ENCODE measurements around the gene MYRF. TPM values are rescaled to one million over a fixed set of nuclear protein-coding genes. Genes with fewer than 3 reads are reported as not detected.

Gene MYRF
- total RNA-seq, 1 donor from 2014 or later: 0.20 TPM

DNA sequence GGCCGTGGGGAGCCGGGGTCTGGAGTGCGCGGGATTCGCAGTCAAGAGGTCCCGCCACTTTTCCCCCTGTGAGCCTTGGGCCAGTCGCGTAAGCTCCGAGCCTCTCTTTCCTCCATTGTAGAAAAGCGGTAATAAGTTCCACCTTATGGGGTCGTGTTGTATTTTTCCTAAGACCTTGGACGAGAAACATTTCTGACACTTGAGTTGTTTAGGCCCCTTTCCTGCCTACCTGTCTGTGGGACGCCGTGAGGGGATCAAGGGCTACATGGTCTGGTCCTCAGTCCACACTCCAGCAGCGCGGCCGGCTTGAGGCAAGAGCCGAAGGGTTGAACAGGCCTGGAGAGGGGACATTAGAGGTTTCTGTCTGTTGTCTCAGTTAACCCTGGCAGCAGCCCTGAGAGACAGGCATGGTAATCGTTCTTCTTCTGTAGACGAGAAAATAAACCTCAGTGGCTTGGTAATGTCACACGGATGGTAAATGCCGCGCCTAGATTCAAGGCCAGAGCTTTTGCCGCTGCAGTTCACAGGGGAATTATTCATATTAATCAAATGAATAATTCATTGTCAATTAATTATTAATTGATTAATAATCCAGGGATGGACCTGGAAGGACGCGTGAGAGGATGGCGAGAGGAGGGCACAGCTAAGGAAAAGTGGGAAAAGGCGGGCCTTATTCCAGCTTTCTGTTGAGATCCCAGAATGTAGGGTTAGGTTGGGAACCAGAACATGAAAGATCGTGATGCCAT, 40.8 kb downstream of the MYRF start:
- DNase-seq (ENCODE audit: low read depth in 2 of 2): no peak

DNA sequence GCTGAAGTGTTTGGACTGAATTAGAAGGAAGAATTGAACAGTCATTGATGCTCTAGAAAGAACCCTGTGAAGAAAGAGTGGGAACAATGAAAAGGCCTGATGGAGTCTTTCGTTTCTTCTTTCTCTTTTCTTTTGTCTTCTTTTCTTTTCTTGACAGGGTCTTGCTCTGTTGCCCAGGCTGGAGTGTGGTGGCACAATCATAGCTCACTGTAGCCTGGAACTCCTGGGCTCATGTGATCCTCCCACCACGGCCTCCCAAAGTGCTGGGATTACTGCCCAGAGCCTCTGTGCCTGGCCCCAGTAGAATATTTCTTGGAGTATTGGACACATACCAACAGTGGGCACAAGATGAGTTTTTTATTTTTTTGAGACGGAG, 41.4 kb downstream of the MYRF start:
- no peak for DNase-seq (ENCODE audit: low read depth in 2 of 2)

GRCh38 chr11:61794579-61794978, 42.1 kb downstream of the MYRF start:
- no peak for DNase-seq (ENCODE audit: low read depth in 2 of 2)

DNA sequence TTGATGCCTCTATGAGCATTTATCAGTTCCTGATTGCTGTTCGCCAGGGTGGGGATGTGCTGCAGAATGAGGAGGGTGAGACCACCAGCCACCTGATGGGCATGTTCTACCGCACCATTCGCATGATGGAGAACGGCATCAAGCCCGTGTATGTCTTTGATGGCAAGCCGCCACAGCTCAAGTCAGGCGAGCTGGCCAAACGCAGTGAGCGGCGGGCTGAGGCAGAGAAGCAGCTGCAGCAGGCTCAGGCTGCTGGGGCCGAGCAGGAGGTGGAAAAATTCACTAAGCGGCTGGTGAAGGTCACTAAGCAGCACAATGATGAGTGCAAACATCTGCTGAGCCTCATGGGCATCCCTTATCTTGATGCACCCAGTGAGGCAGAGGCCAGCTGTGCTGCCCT, 43.0 kb downstream of the MYRF start:
- DNase-seq (ENCODE audit: low read depth in 2 of 2): no peak

DNA sequence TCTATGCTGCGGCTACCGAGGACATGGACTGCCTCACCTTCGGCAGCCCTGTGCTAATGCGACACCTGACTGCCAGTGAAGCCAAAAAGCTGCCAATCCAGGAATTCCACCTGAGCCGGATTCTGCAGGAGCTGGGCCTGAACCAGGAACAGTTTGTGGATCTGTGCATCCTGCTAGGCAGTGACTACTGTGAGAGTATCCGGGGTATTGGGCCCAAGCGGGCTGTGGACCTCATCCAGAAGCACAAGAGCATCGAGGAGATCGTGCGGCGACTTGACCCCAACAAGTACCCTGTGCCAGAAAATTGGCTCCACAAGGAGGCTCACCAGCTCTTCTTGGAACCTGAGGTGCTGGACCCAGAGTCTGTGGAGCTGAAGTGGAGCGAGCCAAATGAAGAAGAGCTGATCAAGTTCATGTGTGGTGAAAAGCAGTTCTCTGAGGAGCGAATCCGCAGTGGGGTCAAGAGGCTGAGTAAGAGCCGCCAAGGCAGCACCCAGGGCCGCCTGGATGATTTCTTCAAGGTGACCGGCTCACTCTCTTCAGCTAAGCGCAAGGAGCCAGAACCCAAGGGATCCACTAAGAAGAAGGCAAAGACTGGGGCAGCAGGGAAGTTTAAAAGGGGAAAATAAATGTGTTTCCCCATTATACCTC, 43.6 kb downstream of the MYRF start:
- no peak for DNase-seq (ENCODE audit: low read depth in 2 of 2)

- DNase-seq (ENCODE audit: low read depth in 2 of 2): peak; percentile 89 to 92
Measured at GRCh38 chr11:61797263-61797944, 45.0 kb downstream of the MYRF start.

GRCh38 chr11:61799665-61800284, 47.3 kb downstream of the MYRF start:
- DNase-seq (ENCODE audit: low read depth in 2 of 2): no peak

DNA sequence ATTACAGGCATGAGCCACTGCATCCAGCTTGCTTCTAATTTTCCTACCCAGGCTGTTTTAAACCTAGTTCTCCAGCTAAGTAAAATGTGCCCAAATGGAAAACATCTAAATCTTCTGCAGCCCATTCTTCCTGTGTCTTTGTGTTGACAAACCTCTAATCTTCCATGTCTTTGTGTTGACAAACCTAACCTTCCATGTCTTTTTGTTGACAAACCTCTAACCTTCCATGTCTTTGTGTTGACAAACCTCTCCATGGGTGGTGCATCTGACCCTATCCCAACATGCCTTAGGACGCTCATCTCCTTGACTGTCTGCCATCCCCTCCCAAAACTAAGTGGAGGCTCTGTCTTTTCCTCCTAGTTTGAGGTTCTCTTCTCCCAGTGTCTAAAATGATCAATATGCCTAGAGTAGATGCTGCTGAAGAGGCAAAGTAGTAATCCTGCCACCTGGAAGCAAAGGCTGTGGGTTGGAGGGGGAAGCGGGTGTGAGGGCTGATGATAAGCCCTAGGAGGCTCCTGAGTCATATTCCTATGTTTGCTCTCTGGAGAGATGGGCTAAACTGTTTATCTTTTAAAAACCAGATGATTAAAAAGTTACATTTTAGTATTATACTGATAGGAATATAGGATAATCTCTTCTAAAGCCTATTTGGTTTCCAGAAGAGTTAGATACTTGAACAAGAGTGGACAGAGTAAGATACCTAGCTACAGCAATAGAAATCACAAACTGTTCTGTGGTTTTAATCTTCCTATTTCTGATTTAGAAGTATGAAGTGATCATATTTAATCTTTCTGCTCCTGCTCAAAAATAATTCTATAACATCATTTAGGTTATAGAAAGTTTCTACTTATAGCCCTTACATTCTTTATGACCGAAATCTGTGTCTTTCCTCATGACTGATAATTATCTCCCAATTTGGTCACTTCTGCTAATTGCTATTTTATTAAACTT, 48.2 kb downstream of the MYRF start:
- DNase-seq (ENCODE audit: low read depth in 2 of 2): no peak

DNA sequence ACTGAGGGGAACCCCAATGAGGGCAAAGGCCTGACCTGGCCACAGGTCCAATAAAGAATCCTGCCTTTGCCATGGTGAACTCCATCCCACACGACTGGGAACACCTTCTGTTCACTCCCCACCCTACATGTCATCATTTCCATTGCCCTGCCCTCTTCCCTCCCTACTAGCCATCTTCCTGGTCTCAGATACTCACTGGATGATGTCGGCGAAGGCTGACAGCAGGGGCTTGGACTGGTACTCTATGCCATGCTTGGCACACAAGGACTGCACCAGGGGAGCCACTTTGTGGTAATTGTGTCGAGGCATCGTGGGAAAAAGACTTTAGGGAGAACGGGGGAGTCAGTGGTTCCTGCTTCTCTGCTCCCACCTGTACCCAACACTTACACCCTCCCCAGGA, 50.2 kb downstream of the MYRF start:
- no peak for DNase-seq (ENCODE audit: low read depth in 2 of 2)

- DNase-seq (ENCODE audit: low read depth in 2 of 2): peak in 1 of 2 donors; percentile 19
Measured at GRCh38 chr11:61803889-61804647, 51.6 kb downstream of the MYRF start.

GRCh38 chr11:61805146-61805545, 52.7 kb downstream of the MYRF start:
- DNase-seq (ENCODE audit: low read depth in 2 of 2): no peak

DNA sequence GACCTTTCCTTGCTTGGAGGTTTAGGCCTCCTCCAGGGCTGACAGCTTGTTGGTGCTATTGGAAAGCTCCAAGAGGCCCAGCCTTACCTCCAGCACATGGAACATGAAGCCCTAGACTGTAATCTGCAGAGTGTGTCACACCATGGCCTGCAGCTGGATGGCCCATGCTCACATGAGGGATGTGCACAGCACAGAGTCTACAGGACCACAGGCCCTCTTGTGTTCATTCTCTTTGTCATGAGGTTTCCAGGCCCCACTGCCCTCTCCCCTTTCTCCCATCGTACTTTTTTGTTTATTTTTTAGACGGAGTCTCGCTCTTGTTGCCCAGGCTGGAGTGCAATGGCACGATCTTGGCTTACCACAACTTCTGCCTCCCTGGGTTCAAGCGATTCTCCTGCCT, 54.3 kb downstream of the MYRF start:
- DNase-seq (ENCODE audit: low read depth in 2 of 2): no peak

GRCh38 chr11:61810671-61811175, 58.3 kb downstream of the MYRF start:
- no peak for DNase-seq (ENCODE audit: low read depth in 2 of 2)

DNA sequence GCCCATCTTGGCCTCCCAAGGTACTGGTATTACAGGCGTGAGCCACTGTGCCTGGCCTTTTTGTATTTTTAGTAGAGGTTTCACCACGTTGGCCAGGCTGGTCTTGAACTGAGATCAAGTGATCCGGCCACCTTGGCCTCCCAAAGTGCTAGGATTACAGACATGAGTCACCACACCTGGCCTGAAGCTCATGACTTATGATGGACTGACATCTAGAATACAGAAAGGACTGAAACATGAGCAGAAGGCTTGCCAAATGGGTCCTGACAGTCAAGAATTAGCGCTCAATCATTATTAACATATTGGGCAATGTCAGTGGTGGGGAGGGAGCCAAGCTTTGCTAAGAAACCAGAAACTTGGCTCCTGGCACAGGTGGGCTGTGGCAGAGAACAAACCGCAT, 59.4 kb downstream of the MYRF start:
- no peak for DNase-seq (ENCODE audit: low read depth in 2 of 2)

- no peak for DNase-seq (ENCODE audit: low read depth in 2 of 2)
Measured at GRCh38 chr11:61812736-61813411, 60.4 kb downstream of the MYRF start.

GRCh38 chr11:61814247-61814957, 62.0 kb downstream of the MYRF start:
- DNase-seq (ENCODE audit: low read depth in 2 of 2): peak; percentile 65

DNA sequence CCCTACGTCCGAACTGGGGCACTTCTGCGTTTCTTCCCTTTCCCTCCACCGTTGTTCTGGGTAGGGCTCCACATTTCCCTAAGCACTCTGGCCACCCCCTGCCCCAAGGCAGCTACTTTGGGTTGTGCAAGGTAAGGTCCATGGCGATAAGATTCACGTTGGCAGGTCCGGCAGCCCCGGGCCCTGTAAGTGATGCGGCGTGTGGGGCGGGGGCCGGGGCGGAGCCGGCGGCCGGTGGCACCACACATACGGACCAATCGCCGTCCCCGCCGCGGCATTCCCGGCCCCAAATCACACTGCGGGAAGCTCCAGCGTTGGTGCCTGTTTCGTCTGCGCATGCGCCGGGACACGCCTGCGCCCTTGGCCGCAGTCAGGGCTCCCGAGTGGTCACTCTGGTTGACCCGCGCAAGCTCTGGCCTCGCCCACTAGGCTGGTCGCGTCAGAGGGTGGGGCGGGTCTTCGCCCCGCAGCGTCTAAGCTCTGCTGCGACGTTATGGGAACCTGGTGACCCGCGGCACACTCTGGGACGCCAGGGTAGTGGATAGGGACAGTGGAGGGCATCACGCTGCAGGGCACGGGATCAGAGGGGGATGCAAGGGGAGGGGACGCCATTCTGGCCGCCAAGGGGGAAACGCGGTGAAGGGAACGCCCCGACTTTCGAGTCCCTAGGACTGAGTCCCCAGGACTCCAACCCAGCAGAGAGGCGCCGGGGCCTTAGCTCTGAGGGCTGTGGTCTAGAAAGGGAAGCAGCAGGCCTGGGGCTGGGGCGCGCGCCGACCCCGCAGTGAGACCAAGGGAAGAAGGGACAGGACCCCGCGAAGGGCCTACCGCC, 62.7 kb downstream of the MYRF start:
- peak; percentile 98 for DNase-seq (ENCODE audit: low read depth in 2 of 2)

All from lung microvascular endothelial cell (primary cell).